DND-41 (cell line): ENCODE data around the gene CCDC60.

ENCODE experiments used
- CTCF ChIP-seq: IDR thresholded peaks from 2 replicates; pipeline ENCODE4 v1.5.1; 2012; ENCODE audit warnings: borderline replicate concordance, low read length, moderate library complexity, mild to moderate bottlenecking; ENCODE audit not compliant: poor library complexity, severe bottlenecking; ENCODE audit errors: extremely low read depth
- EZH2 ChIP-seq: IDR thresholded peaks from 3 replicates; pipeline ENCODE4 v1.6.1; 2012; ENCODE audit warnings: borderline replicate concordance, low read depth, mild to moderate bottlenecking, moderate library complexity, low read length, inconsistent platforms; ENCODE audit not compliant: severe bottlenecking

GRCh38 chr12:119365451-119365850, 30.9 kb downstream of the CCDC60 start:
- no peak for TF ChIP-seq EZH2
- TF ChIP-seq CTCF: no peak
